ENCODE measurements around the gene CCNK. TPM values are rescaled to one million over a fixed set of nuclear protein-coding genes. Genes with fewer than 3 reads are reported as not detected.
A peak's percentile ranks its signal among the peaks of the same experiment; 100 is the strongest.

CCNK gene
- total RNA-seq, 1 experiment from 2014 or later = 84.7 TPM

GRCh38 chr14:99516871-99517642 is 35.8 kb downstream of the CCNK start:
- ChIA-PET CTCF (interaction anchor here (0.7 to 1.7 kb wide), 8 partner anchors 20 to 139 kb away, joined by 3 to 5 read pairs (median 4); partner anchors contain the start of genes CCNK and SETD3), POLR2A (no interaction called here)
- ATAC-seq (no peak), DNase-seq (ENCODE audit: low spot score) (peak; percentile 29)
- Mint-ChIP-seq H3K27ac (no peak overlapping the region), H3K4me3 (no peak overlapping the region), H3K36me3 (no peaks in the 10 kb centered on the region), H3K9me3 (no peaks in the 10 kb centered on the region), H3K4me1 (peaks cover 6% of the 10 kb centered on the region; the same call in 1 of the 2 replicates), H3K27me3 (ENCODE audit: low read depth) (no peaks in the 10 kb centered on the region)
- TF ChIP-seq ZNF263 (CRISPR knock-in tag; IDR thresholded peaks at IDR 0.05; ENCODE audit: low read depth) (no peak), ZNF219 (CRISPR knock-in tag; IDR thresholded peaks at IDR 0.05; ENCODE audit: borderline replicate concordance) (no peak)

GRCh38 chr14:99517643-99518381 is 36.6 kb downstream of the CCNK start:
- no peak for TF ChIP-seq ZSCAN18 (CRISPR knock-in tag; IDR thresholded peaks at IDR 0.05)
- no peak for TF ChIP-seq ZNF423 (CRISPR knock-in tag; IDR thresholded peaks at IDR 0.05)
- Mint-ChIP-seq H3K27me3 (ENCODE audit: low read depth) (no peaks in the 10 kb centered on the region), H3K4me1 (peaks cover 11% of the 10 kb centered on the region), H3K9me3 (no peaks in the 10 kb centered on the region), H3K27ac (no peak overlapping the region), H3K4me3 (no peak overlapping the region), H3K36me3 (no peaks in the 10 kb centered on the region)
- POLR2A ChIA-PET = no interaction called here
- ATAC-seq = no peak
- DNase-seq (ENCODE audit: low spot score) = no peak
- CTCF ChIA-PET = interaction anchor here (0.5 to 1.7 kb wide), 9 partner anchors 20 to 169 kb away, joined by 3 to 5 read pairs (median 3); partner anchors contain the start of genes CCNK and SETD3

- peak; percentile 72 for ATAC-seq
- Mint-ChIP-seq H3K27ac (no peak overlapping the region), H3K27me3 (ENCODE audit: low read depth) (no peaks in the 10 kb centered on the region), H3K36me3 (no peaks in the 10 kb centered on the region), H3K4me3 (no peak overlapping the region), H3K9me3 (no peaks in the 10 kb centered on the region), H3K4me1 (peaks cover 19% of the 10 kb centered on the region)
- DNase-seq (ENCODE audit: low spot score) = peak; percentile 88
- TF ChIP-seq ZNF138 (CRISPR knock-in tag; conservative IDR thresholded peaks at IDR 0.05) (no peak), CDX4 (CRISPR knock-in tag; IDR thresholded peaks at IDR 0.05; ENCODE audit: borderline replicate concordance) (no peak), CTCF (IDR thresholded peaks at IDR 0.05) (peak; percentile 98), ZNF121 (CRISPR knock-in tag; IDR thresholded peaks at IDR 0.05) (no peak)
- ChIA-PET POLR2A (no interaction called here), CTCF (interaction anchor here (0.6 to 0.7 kb wide), 8 partner anchors 75 to 199 kb away, joined by 3 to 5 read pairs (median 3); no protein-coding TSS in a partner anchor)
These were observed 37.5 kb downstream of the CCNK start for GRCh38 chr14:99518441-99519346.

GRCh38 chr14:99519347-99519881 is 38.2 kb downstream of the CCNK start:
- CTCF ChIA-PET = interaction anchor here (0.6 to 0.7 kb wide), 5 partner anchors 74 to 198 kb away, joined by 3 to 5 read pairs (median 3); no protein-coding TSS in a partner anchor
- no peak for ATAC-seq
- H3K4me1 Mint-ChIP-seq = peaks cover 26% of the 10 kb centered on the region
- peak; percentile 8 for DNase-seq (ENCODE audit: low spot score)
- H3K27me3 Mint-ChIP-seq (ENCODE audit: low read depth) = no peaks in the 10 kb centered on the region
- TF ChIP-seq ZNF263 (CRISPR knock-in tag; IDR thresholded peaks at IDR 0.05; ENCODE audit: low read depth) (no peak), NR3C1 (CRISPR knock-in tag; conservative IDR thresholded peaks at IDR 0.05; ENCODE audit: low read depth) (no peak), EMX1 (CRISPR knock-in tag; IDR thresholded peaks at IDR 0.05) (no peak), ZNF532 (CRISPR knock-in tag; IDR thresholded peaks at IDR 0.05; ENCODE audit: borderline replicate concordance) (no peak), KAT7 (CRISPR knock-in tag; IDR thresholded peaks at IDR 0.05; ENCODE audit: borderline replicate concordance) (no peak), NR1H2 (CRISPR knock-in tag; IDR thresholded peaks at IDR 0.05) (no peak), ZNF671 (CRISPR knock-in tag; IDR thresholded peaks at IDR 0.05) (no peak)
- no peak overlapping the region for H3K4me3 Mint-ChIP-seq
- no peaks in the 10 kb centered on the region for H3K9me3 Mint-ChIP-seq
- peak overlapping the region; percentile 44; the same call in 1 of the 2 replicates for H3K27ac Mint-ChIP-seq
- no peaks in the 10 kb centered on the region for H3K36me3 Mint-ChIP-seq
- POLR2A ChIA-PET = no interaction called here

Measured in WTC11 (cell line).